Fibroblast of lung (primary cell): ENCODE measurements around the gene PRDX5.

Experiments
- EZH2 ChIP-seq: IDR thresholded peaks from 2 replicates; pipeline ENCODE4 v1.5.1; 2012; ENCODE audit warnings: low read length, control low read depth, mild to moderate bottlenecking; ENCODE audit errors: missing control alignments
- TF ChIP-seq, protein P1 (sequence below), 2 donors: IDR thresholded peaks in 1 of 2; conservative IDR thresholded peaks in 1 of 2; 1 replicate in 1 of 2; 2 replicates in 1 of 2; pipeline ENCODE4 v1.5.1; 2011 to 2012; ENCODE audit warnings: low read length in 2 of 2, control low read depth in 1 of 2, inconsistent platforms in 1 of 2, low read depth in 1 of 2, mild to moderate bottlenecking in 1 of 2

DNA sequence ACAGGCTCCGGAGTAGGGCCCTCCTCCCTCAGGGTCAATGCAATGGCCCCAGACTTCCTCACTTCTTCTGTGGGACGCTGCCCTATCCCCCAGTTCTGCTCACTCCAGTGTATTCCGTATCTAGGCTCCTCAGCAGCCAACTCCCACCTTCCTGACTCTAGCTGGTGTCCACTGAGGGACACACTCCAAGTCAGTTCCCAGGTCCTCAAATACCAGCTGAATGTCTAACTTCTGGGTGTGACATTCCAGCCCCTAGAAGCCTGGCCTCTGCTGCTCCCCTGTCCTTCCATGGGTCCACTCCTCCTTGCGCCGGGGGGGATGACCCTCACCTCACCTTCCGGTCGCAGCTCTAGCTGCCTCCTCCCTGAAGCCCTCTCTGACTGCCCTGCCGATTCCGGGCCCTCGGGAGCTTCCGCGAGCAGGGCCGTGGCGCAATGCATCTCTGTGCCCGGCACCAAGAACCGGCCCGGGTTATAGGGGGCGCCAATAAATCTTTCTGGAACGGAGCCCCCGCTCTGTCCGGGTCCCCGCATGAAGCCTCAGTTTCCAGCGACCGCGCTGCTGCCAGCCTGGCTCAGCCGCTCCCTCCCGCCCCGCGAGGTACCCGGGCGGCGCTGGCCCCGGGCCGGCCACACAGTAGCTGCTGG is 48.9 kb upstream of the PRDX5 start:
- TF ChIP-seq, protein P1, sequence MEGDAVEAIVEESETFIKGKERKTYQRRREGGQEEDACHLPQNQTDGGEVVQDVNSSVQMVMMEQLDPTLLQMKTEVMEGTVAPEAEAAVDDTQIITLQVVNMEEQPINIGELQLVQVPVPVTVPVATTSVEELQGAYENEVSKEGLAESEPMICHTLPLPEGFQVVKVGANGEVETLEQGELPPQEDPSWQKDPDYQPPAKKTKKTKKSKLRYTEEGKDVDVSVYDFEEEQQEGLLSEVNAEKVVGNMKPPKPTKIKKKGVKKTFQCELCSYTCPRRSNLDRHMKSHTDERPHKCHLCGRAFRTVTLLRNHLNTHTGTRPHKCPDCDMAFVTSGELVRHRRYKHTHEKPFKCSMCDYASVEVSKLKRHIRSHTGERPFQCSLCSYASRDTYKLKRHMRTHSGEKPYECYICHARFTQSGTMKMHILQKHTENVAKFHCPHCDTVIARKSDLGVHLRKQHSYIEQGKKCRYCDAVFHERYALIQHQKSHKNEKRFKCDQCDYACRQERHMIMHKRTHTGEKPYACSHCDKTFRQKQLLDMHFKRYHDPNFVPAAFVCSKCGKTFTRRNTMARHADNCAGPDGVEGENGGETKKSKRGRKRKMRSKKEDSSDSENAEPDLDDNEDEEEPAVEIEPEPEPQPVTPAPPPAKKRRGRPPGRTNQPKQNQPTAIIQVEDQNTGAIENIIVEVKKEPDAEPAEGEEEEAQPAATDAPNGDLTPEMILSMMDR (conservative IDR thresholded peaks at IDR 0.05 in 1 of 2, IDR thresholded peaks at IDR 0.05 in 1 of 2; ENCODE audit: low read depth in 1 of 2, low read length in 2 of 2) = no peak
- TF ChIP-seq EZH2 = no peak
